NCI-H2196 treated with DMSO at 0.1 percent for 48 hours (cell line): ENCODE results near the gene TYR.
"Not testable (repeated sequence)": the region's sequence is repeated elsewhere in the genome, so short reads cannot be mapped to it uniquely, and the experiment has no call there.

ENCODE experiments used
- DNase-seq: peaks from one replicate; lab custom pipeline; 2025; ENCODE audit not compliant: unreplicated experiment; lab: John Stamatoyannopoulos, UW

TYR gene

DNA sequence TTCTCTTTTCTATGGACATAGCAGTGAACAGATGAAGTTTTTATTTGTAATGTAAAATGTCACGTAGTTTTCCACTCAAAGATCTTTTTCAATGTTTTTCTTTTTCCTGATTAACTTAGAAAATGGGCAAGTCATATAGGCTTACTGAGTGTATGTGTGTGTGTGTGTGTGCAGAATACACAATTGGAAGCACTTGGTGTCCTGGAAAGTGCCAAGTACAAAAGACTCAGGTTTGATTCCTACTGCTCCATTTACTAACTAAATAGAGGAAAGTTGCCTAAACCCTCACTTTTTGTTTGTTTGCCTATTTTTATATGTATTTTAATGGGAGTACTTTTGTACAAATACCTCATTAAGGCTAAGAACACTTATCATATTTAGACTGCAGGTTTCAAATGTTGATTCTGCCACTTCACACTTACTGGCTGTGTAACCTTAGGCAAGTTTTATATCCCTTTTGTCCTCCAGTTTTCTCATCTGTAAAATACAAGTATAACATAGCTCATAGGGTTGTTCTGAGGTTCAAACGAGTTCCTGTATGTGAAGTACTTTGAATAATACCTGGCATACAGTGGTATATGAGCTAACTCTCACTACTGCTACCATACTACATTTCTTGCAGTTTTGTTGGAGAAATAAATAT lies 90.1 kb downstream of the TYR start:
- no peak for DNase-seq

DNA sequence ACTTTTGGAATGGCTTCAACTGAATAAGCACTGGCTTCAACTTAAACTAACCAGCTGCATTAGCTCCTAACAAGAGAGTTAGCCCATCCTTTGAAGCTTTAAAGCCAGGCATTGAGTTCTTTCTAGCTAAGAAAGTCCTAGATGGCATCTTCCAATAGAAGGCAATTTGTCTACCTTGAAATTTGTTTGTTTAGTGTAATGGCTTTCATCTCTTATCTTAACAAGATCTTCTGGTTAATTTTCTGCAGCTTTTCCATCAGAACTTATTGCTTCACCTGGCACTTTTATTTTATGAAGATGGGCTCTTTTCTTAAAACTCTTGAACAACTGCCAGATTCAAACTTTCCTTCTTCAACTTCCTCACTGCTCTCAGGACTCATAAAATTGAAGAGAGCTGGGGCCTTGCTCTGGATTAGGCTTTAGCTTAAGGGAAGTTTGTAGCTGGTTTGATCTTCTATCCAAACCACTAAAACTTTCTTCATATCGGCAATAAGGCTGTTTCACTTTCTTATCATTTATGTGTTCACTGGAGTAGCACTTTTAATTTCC lies 94.9 kb downstream of the TYR start:
- not testable (repeated sequence) for DNase-seq

DNA sequence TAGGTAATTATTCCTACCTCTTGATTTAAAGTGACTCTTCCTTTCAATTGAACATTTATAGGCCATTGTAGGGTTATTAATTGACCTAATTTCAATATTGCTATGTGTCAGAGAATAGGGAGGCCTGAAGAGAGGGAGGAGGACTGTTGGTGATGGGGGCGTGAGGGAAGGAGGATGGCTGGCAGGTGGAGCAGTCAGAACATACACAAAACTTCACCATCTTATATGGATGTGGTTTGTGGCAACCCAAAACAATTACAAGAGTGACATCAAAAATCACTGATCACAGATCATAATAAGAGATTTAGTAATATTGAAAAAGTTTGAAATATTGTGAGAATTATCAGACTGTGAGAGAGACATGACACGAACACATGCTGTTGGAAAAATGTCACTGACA lies 95.5 kb downstream of the TYR start:
- DNase-seq, result not testable (repeated sequence)

DNA sequence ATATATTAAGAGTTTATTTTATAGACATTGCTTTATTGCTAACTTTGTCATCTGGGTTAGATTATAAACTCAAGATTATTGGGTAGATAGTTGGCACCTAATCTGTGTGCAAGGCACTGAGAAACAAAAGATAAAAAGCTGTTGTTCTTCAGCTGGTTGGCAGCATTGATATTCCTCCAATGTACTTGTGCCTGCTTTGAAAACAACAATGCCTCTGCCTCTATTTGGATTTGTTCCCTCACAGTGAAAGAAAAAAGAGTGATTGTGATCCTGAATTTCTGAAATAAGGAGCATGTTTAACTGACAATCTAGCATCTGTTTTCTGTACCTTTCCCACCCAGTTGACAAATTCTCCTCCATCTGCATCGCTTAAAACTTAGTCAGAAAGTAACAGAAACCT lies 98.3 kb downstream of the TYR start:
- no peak for DNase-seq

DNA sequence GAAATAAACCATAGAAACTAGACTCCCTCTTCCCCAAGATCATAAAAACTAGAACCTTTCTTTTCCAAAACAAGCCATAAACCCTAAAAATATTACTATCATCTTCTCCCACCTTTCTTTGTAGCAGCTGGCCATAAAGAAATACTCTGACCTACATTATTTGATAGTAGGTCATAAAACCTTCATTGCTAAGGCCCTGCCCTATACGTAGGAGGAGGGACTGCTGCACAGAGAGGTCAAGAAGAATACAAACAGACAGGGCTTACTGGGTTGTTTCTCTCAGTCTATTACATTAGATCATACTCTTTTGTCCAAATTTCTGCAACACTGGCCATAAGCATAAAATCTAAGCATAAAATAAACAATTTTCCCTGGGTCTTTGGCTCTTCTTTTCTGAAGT lies 101.5 kb downstream of the TYR start:
- no peak for DNase-seq

DNA sequence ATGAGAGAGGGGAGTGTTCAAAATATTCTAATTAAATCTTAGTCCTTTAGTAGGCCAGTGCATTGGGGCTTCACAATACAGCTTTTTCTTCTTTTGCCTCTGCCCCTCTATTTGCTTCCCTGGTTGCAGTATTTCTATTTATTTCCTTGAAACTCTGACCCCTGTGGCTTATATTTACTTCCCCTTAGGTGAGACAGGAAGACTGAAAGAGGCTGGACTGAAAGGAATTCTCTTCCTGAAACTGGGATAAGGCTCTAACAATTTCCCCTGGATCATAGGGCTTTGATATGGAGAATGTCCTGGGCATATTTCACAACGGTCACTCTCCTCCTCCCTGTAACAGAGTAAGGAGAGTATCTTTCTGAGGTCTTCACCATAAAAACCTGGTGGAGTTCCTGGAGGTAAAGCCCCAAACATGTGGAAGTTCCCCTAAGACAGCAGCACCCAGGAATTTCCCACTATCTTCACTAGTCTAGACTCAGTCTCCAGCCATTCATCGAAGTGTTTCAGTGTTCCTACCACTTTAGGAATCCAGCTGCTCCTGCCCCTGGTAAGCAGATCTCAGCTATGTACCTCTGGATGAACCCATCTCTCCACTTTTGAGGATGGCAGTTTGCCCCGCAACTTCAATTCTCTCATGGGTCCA lies 103.5 kb downstream of the TYR start:
- not testable (repeated sequence) for DNase-seq

DNA sequence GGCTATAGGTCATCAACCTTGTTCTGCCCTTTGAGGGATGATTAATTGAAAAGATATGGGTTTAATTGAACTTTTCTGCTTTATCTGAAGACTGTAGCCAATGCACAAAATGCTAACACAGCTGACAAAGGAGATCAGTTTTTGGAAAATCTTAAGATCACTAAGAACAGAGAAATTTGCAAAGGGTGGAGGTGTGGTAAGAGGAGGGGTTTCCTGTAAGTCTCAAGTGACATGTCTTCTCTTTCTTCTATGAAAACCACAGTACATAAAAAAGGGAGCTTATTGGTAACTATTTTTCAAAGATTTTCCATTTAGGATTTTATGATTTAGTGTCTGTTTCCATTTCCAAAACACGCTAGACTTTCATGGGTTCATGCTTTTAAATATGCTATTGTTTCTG lies 108.9 kb downstream of the TYR start:
- not testable (repeated sequence) for DNase-seq

DNA sequence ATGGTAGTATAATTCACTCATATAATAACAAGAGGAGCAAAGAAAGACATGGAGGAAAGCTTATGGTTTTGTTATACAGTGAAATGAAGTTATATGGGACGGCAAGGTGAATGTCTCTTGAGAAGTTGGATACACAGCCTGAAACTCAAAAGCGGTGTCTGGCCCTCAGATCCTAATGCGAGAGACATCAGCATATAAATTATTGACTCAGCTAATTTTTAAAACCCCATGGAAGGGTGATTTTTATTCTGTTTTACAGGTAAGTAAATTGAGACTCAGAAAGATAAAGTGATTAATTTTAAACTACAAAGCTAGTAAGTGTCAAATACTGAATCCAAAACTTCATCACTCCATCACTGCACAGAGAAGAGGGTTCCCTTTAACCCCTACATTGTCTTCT lies 110.3 kb downstream of the TYR start:
- not testable (repeated sequence) for DNase-seq

DNA sequence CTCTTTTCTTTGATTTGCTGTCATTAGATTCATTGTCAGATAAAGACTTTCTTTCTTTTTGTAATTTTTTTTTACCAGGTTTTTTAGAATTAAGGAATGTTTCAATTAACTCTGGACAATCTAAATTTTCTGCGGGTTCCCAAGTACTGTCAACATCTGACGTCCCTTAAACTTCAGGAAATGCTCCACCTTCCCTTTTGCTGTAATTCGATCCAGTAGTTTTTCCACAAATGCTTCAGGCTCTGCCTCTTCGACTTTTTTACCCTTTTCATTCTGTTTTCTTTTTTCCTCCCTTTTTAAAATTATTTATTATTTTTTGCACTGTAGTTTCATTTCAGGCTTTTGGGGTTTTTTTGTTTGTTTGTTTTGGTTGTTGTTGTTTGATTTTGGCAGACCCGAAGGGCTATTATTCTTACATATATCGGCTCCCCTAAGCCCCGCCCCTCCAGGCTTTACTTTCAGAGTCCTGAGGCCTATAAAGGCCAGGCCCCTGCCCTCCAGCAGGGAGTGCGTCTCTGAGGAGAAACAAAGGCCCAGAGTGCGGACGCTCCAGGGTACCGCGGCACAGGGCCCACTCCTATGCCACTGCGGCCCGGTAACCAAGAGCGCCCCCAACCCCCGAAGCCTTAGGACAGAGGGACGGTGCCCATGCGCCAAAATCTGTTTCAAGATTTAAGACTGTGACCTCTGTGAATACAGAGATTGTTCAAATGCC lies 116.4 kb downstream of the TYR start:
- no peak for DNase-seq

DNA sequence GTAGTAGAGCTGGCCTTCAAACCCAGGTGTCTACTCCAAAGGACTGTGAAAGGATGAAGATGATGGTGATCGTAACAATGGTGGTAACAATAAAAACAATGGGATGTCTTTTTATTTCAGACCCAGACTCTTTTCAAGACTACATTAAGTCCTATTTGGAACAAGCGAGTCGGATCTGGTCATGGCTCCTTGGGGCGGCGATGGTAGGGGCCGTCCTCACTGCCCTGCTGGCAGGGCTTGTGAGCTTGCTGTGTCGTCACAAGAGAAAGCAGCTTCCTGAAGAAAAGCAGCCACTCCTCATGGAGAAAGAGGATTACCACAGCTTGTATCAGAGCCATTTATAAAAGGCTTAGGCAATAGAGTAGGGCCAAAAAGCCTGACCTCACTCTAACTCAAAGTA lies 117.3 kb downstream of the TYR start:
- not testable (repeated sequence) for DNase-seq

DNA sequence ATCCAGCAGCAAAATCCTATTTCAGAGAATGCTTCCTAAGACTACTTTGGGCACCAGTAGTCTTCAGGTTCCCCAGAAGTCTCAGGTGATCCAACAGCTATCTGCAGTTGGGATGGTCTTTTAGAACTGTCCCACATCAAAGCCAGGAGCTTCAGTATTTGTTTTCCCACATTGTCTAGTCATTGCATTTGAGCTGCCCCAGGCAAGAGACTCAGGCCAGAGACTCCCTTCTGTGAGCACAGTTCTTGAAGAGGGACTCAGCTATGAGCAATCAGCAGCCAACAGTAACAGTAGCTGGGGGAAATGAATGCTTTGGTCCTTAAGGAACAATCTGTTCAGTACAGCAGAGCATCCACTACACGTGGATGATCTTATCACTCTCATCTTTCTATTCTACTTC lies 125.4 kb downstream of the TYR start:
- not testable (repeated sequence) for DNase-seq

DNA sequence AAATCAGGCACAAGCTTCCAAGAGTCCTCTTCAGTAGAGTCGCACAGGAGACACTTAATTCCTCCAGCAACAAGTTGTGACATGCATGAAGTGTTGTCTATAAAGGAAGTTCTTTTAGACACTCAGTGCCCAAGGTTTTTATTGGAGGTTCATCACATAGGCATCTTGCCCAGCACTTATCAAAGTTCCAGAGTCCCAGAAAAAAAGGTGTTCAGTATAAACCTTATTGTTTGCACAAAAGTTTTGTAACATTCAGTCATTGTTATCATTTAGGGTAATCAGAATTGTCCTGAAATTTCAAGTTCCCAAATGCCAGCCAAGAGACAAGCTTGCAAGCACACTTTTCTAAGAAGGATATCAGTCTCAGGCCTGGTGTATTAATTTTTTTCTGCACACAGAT lies 130.6 kb downstream of the TYR start:
- DNase-seq, result not testable (repeated sequence)

DNA sequence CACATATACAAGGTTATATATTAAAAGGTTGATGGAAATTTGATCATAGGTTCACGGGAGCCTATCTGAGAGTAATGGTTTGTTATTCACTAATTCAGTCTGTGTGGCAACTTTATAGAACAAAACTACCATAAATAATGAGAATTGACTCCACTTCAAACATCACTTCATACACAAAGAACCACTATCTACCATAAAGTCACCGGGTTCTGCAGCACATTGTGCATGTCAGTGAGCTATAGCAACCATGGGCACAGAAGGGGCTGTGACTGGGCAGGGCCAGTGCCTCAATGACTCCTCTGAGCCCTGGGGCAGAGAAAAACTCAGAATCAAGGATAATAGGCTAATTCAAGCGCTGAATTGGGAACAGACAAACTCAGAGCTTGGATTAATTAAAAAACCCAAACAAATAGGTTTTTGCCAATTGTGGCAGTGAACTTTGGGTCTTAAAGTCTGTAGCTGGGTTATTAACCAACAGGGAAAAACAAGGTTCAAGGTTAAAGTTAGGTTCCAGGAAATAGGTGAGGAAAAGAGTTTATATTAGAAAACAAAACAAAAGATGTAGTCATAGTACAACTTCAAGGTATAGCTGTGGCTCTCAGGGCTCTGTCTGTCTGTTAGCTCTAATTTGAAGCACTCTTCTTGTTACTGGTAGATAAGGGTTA lies 131.8 kb downstream of the TYR start:
- DNase-seq, result not testable (repeated sequence)

DNA sequence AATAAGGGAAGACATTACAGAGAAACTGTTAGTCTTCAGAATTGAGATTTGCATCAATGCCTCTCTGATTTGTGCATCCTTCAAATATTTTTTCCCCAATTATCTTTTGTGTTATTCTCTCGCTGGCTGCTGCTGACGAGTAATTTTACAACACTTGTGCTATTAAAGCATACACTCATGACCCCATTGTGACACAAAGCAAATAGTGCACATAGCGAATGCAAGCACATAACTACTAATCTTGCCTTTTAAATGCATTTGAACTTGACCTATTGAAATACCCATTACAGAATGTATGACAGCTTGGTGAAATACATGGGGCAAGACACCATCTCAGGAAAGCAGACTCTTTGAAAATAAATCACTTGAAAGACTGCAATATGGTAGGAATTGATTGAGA lies 132.9 kb downstream of the TYR start:
- not testable (repeated sequence) for DNase-seq

DNA sequence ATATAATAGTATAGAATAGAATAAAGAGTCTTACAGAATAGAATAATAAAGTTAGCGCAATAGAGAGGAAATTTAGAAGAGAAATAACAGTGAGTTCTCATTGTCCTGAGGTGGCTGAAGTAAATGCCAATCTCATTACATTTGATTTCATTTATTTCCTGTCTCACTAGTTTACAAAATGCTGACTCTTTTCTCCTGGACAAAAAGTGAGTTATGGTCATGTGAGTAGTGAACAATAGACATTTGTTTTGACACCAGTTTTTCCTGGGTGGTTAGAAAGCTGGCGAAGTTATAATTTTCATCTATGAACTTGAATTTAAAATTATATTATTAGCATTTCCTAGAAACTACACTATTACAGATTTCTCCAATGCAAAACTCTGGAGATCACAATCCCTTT lies 143.7 kb downstream of the TYR start:
- no peak for DNase-seq

DNA sequence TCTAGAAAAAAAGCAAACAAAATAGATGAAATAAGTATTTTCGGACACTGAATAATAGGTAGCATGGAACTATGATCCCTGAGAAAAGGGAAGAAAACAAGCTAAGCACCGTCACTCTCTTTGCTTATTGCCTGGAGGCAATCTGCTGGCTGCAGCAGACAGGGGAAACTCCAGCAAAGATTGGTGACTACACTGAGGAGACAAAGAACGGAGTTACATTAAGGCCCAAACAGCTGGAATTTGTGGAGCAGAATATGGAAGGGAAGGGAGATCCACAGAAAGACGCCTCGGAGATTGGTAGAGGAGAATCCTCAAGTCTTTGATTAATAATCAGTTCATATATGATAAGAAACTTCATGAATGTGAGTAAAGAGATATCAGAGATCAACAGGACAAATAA lies 150.2 kb downstream of the TYR start:
- DNase-seq, result no peak

DNA sequence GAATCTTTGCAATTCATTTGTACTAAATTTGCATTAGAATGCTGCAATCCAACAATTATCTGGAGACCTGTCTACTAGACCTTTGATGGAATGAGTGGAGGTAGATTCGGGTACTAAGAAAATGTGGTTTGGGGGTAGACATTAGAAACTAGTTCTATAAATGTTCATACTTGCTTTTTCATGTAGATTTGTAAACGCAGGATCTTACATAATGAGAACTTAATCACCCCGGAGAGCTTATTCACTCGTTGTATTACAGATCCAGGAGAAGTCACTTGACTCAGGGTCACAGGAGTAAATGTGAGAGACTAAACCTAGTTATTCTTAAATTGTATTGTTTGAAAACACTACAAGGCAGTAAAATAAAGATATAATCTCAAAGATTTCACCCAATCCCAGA lies 154.3 kb downstream of the TYR start:
- not testable (repeated sequence) for DNase-seq

DNA sequence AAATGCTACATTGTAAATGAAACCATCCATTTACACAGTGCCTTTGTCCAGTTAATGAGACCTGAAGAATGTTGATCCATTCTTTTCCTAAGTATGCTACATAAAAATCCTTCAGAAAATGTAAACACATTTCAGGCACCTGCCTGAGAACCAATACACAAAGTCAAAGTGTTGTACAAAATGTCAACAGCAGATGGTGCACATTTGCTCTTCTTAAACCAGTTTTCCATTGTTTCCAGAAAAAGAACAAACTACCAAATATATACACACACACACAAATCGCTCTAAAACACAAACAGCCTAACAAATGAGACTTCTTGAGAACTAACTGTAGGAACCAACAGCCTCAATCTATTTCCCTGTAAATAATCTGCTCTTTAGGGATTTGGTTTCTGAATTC lies 156.0 kb downstream of the TYR start:
- DNase-seq, result not testable (repeated sequence)

DNA sequence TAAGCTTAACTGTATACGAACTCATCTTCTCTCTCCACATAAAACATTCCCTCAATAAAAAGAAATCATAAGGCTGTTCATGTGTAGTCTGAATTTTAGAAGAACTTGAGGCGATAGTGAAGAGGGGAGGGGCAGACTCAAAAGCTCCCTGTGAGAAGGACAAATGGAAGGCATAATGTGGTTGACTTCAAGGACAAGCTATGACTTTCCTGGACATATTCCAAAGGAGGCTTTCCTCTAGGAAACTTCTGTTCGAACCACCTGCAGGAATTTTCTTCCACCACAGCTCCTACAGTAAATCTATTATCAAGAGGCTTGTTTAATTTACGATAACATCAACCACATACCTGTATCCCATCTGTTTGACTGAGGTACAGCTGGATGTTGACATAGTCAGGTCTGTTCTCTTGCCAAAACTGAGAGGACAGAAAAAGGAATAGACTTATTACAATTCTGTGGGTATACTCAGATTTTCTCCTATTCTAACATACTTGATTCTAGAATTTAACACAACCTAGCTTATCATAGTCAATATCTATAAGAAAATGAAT lies 159.5 kb downstream of the TYR start:
- not testable (repeated sequence) for DNase-seq

DNA sequence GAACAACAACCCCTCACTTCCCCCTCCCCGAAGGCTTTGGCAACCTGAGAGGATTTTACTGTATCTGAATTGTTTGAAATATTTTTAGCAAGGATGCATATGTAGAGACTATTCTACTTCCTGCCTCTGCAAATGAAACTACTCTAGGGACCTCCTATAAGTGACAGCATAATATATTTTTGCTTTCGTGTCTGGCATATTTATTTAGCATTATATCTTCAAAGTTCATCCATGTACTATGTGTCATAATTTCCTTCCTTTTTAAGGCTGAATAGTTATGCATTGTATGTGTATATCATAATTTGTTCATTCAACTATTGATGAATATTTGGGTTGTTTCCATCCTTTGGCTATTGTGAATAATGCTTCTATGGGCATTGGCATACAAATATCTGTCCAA lies 160.4 kb downstream of the TYR start:
- DNase-seq, result not testable (repeated sequence)

DNA sequence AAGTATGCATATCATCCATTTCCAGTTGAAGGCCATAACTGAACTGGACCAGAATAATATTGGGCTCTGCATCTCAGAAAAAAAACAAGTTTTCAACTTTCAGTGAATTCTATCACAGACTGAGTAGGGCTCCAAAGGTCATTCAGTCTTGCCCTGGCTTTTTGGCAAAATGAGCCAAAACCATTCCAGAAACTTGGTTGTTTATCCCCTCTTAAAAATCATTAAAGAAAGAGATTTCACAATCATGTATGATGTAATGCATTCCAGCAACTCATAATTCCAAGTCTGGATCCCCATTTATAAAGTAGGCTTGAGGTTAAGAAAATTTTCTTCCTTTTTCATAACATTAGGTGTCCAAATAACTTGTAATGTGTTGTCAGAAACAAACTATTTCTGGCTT lies 162.8 kb downstream of the TYR start:
- DNase-seq, result not testable (repeated sequence)
